ENCODE measurements around the gene COPS3. TPM values are rescaled to one million over a fixed set of nuclear protein-coding genes. Genes with fewer than 3 reads are reported as not detected.

Gene COPS3
- total and polyA plus RNA-seq, 2 of the 4 experiments (the other 2 are of a cell fraction): 71.4 to 144 TPM

- H2BK120ac ChIP-seq (ENCODE audit: low read depth, low read length): no peak overlapping the region
- CTCF ChIA-PET: no interaction called here
- no peak overlapping the region for H4K91ac ChIP-seq (ENCODE audit: insufficient read depth, low read depth, low read length)
- H4K20me1 ChIP-seq (ENCODE audit: insufficient read depth, low read length): no peaks in the 10 kb centered on the region
- H4K8ac ChIP-seq (ENCODE audit: low read depth in 2 of 2, low read length in 2 of 2): no peak overlapping the region
- no peaks in the 10 kb centered on the region for H3K79me1 ChIP-seq (ENCODE audit: low read depth in 1 of 2, low read length in 2 of 2)
- DNase-seq (no peak), ATAC-seq (ENCODE audit: low read depth) (no peak)
- H3K27me3 ChIP-seq (ENCODE audit: control insufficient read depth, insufficient read depth, low read length): peaks cover 8% of the 10 kb centered on the region
- H4K5ac ChIP-seq (ENCODE audit: low read depth, low read length): no peak overlapping the region
- no peak overlapping the region for H2BK20ac ChIP-seq (ENCODE audit: low read depth, low read length)
- H3K56ac ChIP-seq (ENCODE audit: extremely low read depth, insufficient read depth, low read length): no peak overlapping the region
- no peaks in the 10 kb centered on the region for H3K36me3 ChIP-seq (ENCODE audit: control insufficient read depth, insufficient read depth, low read length)
- no peak overlapping the region for H3K4me2 ChIP-seq (ENCODE audit: low read depth, low read length)
- no peaks in the 10 kb centered on the region for H3K9me3 ChIP-seq (ENCODE audit: control insufficient read depth, insufficient read depth, low read length)
- no peak overlapping the region for H3K14ac ChIP-seq (replicated peaks; ENCODE audit: low read depth, low read length)
- intact Hi-C loops (cut with micrococcal nuclease) (no loop called here), in situ Hi-C loops (cut with MboI; ENCODE audit: low sequenced_read_pairs) (no loop called here), dilution Hi-C loops (cut with HindIII; ENCODE audit: low sequenced_read_pairs, unreplicated experiment) (no loop called here)
- POLR2A ChIA-PET (ENCODE audit: unreplicated experiment): no interaction called here
- H2BK15ac ChIP-seq (ENCODE audit: low read depth, low read length): no peak overlapping the region
- peak overlapping the region; percentile 55 for H2AK9ac ChIP-seq (replicated peaks; ENCODE audit: low read depth, low read length, poor library complexity)
- no peak overlapping the region for H3K27ac ChIP-seq (ENCODE audit: insufficient read depth, low read length)
- H3K4me3 ChIP-seq (ENCODE audit: insufficient read depth, low read depth, low read length): no peak overlapping the region
- no peak overlapping the region for H3K23ac ChIP-seq (ENCODE audit: low read depth, low read length)
- no peak for TF ChIP-seq MAZ (IDR thresholded peaks at IDR 0.05; ENCODE audit: borderline replicate concordance, low read depth, low read length)
- no peak for TF ChIP-seq BHLHE40 (IDR thresholded peaks at IDR 0.05; ENCODE audit: low read depth, low read length)
- no peak for TF ChIP-seq RCOR1 (IDR thresholded peaks at IDR 0.05; ENCODE audit: insufficient replicate concordance, low read length)
- no peak for TF ChIP-seq RFX5 (IDR thresholded peaks at IDR 0.05; ENCODE audit: low read depth, low read length)
- no peak for TF ChIP-seq RAD21 (IDR thresholded peaks at IDR 0.05; ENCODE audit: low read length)
- no peak for TF ChIP-seq POLR2A (IDR thresholded peaks at IDR 0.05; ENCODE audit: low read depth, low read length)
- TF ChIP-seq NFE2L2 (IDR thresholded peaks at IDR 0.05; ENCODE audit: low read depth, low read length): no peak
- no peak for TF ChIP-seq CTCF (conservative IDR thresholded peaks at IDR 0.05; ENCODE audit: low read depth, low read length)
- no peak for TF ChIP-seq MXI1 (IDR thresholded peaks at IDR 0.05; ENCODE audit: borderline replicate concordance, low read depth, low read length)
- no peak overlapping the region for H2AK5ac ChIP-seq (ENCODE audit: low read depth, low read length)
- no peaks in the 10 kb centered on the region for H3K9me1 ChIP-seq (ENCODE audit: insufficient read depth, low read length)
- WGBS, 2 experiments (ENCODE audit: extremely low coverage in 2 of 2, insufficient read length in 1 of 2): 86% methylated on average over 10 of the region's 10 CpGs; no CpG with 5 or more reads in 1 of the 2 experiments
- no TSS peak for BruUV-seq (replicated peaks)
- no peak overlapping the region for H2BK5ac ChIP-seq (ENCODE audit: low read depth, low read length, poor library complexity, severe bottlenecking)
- H3K18ac ChIP-seq (ENCODE audit: low read depth, low read length): no peak overlapping the region
- H3K4me1 ChIP-seq (ENCODE audit: control insufficient read depth, insufficient read depth, low read length): no peaks in the 10 kb centered on the region
- H3K4ac ChIP-seq (ENCODE audit: low read depth, low read length): no peak overlapping the region
- no peak overlapping the region for H2AFZ ChIP-seq (replicated peaks; ENCODE audit: low read length, poor library complexity)
- no peak overlapping the region for H3K9ac ChIP-seq (ENCODE audit: low read depth, low read length)
These were observed 44.2 kb upstream of the COPS3 start for GRCh38 chr17:17325228-17325627.
